DMS153 treated with DMSO at 0.1 percent for 48 hours (cell line): ENCODE measurements around the gene NOX4.
"Not testable (repeated sequence)": the region's sequence is repeated elsewhere in the genome, so short reads cannot be mapped to it uniquely, and the experiment has no call there.

Experiments used
- DNase-seq: peaks from one replicate; lab custom pipeline; 2025; ENCODE audit not compliant: unreplicated experiment; lab: John Stamatoyannopoulos, UW

The NOX4 gene

DNA sequence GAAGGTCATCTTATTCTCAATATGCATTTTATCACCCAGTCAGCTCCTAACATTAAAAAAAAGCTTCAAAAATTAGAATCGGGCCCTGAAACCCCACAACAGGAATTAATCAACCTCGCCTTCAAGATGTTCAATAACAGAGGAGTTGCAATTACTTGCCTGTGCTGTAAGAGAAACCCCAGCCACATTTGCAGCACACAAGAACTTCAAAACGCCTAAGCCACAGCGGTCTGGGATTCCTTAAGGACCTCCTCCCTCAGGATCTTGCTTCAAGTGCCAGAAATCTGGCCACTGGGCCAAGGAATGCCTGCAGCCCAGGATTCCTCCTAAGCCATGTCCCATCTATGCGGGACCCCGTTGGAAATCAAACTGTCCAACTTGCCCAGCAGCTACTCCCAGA is 108.2 kb downstream of the NOX4 start:
- not testable (repeated sequence) for DNase-seq

DNA sequence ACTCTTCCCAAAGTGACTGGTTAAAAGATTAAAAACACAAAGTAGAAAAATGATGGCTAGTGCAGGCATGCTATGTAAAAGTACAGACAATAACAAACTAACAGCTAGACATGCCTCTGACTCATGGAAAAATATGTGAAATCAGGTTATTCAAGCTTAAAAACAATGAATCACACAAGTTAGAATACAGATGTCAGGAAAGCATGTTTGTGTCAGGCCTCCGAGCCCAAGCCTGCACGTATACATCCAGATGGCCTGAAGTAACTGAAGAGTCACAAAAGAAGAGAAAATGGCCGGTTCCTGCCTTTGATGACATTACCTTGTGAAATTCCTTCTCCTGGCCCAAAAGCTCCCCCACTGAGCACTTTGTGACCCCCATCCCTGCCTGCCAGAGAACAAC is 110.1 kb downstream of the NOX4 start:
- DNase-seq, result no peak

DNA sequence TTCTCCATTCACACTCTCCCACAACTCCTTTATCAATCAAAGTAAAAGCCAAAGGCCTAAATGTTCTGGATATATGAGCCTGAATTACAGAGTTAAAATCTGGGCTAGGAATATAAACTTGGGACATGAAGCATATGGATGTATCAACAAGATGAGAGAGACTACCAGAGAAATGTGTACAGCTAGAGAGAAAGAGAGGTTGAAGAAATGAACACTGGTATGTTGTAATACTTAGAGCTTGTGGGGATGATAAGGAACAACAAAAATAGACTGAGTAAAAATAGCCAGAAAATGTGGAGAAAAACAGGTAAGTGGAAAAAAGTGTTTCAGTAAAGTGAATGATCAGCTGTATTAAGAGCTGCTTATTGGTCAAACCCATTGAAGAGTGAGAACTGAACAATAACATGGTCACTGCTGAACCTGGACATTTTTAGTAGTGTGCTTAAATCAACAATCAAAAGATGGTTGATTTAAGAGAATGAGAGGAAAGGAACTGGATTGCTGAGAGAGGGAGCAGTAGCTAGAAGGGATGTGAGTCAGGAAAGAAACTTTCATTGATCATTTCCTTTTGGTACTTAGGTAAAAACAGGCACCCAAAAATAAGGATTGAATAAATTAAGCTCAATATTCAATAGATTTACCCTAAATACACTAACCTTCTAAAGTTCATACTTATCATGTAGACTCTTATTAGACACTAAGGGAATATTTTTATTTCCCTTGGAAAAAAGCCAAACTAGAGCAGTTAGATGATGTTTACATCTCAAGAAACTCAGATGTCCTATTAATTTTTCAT is 111.0 kb downstream of the NOX4 start:
- not testable (repeated sequence) for DNase-seq

DNA sequence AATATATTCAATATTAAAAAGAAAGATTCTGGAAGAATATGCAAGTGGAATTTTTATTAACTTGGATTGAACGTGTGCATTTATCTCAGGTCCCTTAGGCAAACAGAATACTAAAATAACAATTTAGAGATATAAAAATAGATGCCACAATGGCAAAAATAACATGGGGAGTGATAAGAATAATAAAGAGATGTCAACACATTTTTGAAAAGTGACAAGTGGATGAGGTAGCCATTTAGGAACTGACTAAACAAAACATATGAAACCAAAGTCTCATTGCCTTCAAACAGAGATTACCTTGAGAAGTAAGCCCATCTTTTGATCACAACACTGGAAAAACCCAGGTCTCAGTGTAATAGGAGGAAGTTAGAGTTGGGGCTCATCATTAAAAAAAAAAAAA is 112.2 kb downstream of the NOX4 start:
- not testable (repeated sequence) for DNase-seq

DNA sequence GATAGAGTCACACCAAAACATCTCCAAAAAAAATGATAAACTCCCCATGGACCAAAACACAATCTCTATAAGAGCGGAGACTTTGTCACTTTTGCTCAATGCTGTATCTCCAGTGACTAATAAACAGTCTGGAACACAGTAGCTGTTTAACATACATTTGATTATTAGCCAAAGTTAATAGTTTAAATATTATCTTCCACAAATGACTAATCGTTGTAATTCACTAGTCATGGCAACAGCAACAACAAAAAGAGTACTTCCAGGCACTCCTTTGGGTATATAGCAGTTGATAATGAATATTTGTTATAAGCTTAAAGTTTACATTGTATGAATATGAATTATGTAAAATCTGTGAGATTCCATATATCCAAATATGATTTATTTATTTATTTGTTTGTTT is 121.8 kb downstream of the NOX4 start:
- not testable (repeated sequence) for DNase-seq

DNA sequence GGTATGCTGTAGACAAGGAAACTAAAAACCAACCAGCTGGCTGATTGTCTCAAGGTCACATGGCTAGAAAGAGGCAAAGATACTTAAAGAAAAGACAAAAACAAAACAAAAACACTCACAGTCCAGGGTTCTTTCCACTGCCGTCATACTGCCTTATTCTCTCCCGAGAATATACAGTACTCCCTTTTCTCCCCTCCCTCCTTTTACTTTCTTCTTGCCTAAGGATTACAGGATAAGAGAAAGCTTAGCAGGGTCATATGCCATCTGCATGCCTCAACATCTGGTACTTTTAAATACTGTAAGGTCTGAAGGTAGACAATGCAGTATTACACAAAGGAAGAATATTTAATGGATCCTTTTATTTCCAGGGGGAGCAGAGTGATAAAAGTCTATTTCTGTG is 126.3 kb downstream of the NOX4 start:
- DNase-seq, result not testable (repeated sequence)

DNA sequence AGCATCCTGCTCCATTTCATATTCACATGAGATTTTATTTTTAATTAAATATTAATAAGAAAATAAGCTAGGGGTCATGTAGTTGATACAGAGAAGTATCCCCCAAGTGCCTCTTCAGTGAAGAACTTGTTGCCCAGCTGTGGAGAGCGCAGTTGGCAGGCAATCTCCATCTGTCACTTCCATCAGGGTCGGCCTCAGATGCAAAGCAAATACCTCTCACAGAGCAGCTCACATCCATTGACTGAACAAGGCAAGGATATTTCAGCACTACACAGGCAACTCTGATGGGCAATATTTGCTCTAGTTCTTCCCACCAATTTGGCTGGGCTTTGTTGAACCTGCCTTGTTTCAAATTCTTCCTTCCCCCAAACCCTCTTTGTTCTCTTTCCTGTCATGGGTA is 129.4 kb downstream of the NOX4 start:
- DNase-seq, result no peak

DNA sequence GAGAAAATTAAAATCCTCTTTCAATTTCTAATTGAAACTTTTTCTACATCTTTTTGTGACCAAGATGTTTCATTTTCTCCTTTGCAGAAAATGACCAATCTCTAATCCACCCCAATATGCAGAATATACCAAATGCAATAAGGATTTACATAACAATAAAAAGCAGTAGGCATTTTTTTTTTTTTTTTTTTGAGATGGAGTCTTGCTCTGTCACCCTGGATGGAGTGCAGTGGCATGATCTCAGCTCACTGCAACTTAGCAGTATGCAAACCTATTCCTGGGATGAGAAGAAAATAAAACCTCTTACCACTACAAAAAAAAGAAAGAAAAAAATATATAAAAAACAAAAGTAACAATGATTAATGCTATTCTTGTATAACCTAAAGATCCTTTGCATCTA is 132.0 kb downstream of the NOX4 start:
- not testable (repeated sequence) for DNase-seq

DNA sequence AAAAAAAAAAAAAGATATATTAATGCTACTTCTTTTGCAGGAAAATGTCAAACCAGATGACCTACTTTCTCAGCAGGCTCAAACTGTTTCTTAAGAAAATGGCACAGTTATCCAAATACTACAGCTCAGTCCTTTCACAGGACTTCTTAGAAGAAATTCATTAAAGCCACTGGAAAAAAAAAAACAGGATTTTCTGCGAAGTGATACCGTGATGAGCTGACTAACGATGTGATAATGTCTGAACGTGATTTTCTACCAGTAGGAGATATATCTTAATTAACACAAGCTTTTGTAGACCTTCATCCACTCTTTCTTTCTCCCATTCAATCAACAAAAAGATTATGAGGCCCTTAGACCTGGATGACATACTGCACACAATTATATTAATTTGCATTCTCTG is 132.4 kb downstream of the NOX4 start:
- DNase-seq, result no peak

DNA sequence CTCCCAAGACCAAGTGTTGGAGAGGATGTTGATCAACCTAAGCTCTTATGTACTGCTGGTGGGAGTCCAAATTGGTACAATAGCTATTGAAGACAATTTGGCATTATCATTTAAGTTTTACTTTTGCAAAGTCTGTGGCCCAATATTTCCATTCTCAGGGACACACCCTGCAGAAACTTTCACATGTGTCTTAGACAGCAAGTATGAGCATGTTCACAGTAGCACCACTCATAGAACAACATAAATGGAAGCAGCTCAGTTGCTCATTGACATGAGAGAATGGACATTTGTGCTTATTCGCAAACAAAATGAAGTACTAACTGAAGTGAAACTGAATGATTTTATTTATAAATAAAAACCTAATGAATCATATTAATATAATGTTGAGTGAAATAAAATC is 135.5 kb downstream of the NOX4 start:
- no peak for DNase-seq

DNA sequence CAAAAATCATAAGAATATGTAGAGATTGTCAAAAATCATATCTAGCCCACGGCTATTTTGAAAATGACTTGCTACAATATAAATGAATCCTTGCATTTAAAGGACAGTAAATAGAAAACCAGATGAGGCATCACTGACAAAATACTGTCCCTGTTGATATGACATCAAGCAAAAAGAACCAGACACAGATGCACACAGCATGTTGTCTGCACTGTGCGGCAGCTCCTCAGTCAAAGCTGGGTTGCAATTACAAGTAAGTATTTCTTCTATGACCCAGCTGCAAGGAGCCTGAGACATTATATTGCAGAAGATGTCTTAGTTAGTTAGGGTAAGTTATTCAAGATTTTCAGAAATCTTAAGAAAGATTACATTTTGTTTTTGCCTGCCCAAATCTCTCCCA is 136.7 kb downstream of the NOX4 start:
- not testable (repeated sequence) for DNase-seq

DNA sequence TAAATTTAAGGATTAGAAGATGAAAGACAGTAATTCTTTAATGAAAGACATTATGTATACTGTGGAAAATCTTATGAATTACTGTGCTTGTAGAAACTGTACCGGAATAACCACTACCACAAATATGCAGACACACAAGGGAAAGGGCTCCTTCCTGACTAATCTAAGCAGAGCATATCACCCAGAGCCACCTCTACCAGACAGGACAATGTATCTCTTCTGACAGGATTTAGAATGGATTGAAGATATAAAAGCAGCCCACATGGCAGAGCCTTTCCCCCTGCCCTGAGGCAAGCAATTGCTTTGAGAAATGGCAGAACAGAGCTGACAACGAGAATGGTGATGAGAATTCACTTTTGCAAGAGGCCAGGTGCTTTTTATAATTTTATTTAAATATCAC is 144.1 kb downstream of the NOX4 start:
- DNase-seq, result no peak

DNA sequence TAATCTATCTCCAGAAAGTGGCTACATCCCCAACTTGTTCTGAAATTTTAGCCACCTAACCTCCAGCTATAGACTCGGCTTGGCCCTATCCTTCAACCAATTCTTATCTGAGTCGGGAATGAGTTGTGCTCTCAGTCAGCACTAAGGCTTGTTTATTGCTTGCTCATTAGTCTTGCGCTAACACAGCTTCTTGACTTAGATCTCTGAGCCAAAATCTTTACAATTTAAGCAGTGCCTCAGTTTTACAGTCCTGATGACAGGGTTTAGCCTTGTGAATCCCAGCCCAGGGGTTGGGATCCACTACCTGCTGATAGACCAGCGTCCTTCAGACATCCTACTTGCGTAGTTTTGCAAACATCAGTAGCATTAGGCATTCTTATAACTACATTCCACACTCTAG is 144.6 kb downstream of the NOX4 start:
- no peak for DNase-seq

DNA sequence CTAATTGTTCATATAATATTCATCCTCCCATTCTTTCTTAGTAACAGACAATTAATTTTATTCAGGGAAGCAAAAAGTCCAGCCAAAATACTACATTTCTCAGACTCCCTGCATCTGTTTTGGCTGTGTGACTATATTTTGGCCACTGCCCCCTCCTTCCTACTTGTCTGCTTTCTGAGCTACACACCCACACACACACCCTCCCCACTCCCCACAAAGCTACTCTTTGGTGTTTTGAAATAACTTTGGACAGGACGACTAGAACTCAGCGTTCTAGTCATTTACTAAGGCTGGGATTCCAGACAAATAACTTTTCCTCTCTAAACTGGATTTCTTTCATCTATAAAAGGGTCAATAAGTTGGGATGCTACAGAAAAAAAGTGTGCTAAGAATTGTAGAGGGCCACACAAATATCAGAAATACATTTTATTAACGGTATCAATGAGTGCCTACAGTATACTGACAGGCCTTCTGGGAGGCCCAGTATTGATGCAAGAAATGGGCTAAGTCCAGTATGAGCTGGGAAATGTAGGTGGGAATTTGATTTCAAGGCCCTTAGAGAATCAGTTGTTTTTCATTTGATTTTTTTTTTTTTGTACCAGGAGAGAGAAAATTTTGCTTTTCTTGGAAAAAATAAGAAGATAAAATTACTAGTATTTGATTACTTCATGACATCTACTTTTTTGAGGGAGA is 148.1 kb downstream of the NOX4 start:
- not testable (repeated sequence) for DNase-seq

DNA sequence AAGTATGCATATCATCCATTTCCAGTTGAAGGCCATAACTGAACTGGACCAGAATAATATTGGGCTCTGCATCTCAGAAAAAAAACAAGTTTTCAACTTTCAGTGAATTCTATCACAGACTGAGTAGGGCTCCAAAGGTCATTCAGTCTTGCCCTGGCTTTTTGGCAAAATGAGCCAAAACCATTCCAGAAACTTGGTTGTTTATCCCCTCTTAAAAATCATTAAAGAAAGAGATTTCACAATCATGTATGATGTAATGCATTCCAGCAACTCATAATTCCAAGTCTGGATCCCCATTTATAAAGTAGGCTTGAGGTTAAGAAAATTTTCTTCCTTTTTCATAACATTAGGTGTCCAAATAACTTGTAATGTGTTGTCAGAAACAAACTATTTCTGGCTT is 150.7 kb downstream of the NOX4 start:
- not testable (repeated sequence) for DNase-seq

DNA sequence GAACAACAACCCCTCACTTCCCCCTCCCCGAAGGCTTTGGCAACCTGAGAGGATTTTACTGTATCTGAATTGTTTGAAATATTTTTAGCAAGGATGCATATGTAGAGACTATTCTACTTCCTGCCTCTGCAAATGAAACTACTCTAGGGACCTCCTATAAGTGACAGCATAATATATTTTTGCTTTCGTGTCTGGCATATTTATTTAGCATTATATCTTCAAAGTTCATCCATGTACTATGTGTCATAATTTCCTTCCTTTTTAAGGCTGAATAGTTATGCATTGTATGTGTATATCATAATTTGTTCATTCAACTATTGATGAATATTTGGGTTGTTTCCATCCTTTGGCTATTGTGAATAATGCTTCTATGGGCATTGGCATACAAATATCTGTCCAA is 153.1 kb downstream of the NOX4 start:
- not testable (repeated sequence) for DNase-seq

DNA sequence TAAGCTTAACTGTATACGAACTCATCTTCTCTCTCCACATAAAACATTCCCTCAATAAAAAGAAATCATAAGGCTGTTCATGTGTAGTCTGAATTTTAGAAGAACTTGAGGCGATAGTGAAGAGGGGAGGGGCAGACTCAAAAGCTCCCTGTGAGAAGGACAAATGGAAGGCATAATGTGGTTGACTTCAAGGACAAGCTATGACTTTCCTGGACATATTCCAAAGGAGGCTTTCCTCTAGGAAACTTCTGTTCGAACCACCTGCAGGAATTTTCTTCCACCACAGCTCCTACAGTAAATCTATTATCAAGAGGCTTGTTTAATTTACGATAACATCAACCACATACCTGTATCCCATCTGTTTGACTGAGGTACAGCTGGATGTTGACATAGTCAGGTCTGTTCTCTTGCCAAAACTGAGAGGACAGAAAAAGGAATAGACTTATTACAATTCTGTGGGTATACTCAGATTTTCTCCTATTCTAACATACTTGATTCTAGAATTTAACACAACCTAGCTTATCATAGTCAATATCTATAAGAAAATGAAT is 154.0 kb downstream of the NOX4 start:
- DNase-seq, result not testable (repeated sequence)

DNA sequence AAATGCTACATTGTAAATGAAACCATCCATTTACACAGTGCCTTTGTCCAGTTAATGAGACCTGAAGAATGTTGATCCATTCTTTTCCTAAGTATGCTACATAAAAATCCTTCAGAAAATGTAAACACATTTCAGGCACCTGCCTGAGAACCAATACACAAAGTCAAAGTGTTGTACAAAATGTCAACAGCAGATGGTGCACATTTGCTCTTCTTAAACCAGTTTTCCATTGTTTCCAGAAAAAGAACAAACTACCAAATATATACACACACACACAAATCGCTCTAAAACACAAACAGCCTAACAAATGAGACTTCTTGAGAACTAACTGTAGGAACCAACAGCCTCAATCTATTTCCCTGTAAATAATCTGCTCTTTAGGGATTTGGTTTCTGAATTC is 157.5 kb downstream of the NOX4 start:
- peak; percentile 5 for DNase-seq

DNA sequence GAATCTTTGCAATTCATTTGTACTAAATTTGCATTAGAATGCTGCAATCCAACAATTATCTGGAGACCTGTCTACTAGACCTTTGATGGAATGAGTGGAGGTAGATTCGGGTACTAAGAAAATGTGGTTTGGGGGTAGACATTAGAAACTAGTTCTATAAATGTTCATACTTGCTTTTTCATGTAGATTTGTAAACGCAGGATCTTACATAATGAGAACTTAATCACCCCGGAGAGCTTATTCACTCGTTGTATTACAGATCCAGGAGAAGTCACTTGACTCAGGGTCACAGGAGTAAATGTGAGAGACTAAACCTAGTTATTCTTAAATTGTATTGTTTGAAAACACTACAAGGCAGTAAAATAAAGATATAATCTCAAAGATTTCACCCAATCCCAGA is 159.2 kb downstream of the NOX4 start:
- not testable (repeated sequence) for DNase-seq

DNA sequence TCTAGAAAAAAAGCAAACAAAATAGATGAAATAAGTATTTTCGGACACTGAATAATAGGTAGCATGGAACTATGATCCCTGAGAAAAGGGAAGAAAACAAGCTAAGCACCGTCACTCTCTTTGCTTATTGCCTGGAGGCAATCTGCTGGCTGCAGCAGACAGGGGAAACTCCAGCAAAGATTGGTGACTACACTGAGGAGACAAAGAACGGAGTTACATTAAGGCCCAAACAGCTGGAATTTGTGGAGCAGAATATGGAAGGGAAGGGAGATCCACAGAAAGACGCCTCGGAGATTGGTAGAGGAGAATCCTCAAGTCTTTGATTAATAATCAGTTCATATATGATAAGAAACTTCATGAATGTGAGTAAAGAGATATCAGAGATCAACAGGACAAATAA is 163.3 kb downstream of the NOX4 start:
- no peak for DNase-seq

DNA sequence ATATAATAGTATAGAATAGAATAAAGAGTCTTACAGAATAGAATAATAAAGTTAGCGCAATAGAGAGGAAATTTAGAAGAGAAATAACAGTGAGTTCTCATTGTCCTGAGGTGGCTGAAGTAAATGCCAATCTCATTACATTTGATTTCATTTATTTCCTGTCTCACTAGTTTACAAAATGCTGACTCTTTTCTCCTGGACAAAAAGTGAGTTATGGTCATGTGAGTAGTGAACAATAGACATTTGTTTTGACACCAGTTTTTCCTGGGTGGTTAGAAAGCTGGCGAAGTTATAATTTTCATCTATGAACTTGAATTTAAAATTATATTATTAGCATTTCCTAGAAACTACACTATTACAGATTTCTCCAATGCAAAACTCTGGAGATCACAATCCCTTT is 169.8 kb downstream of the NOX4 start:
- no peak for DNase-seq

DNA sequence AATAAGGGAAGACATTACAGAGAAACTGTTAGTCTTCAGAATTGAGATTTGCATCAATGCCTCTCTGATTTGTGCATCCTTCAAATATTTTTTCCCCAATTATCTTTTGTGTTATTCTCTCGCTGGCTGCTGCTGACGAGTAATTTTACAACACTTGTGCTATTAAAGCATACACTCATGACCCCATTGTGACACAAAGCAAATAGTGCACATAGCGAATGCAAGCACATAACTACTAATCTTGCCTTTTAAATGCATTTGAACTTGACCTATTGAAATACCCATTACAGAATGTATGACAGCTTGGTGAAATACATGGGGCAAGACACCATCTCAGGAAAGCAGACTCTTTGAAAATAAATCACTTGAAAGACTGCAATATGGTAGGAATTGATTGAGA is 180.6 kb downstream of the NOX4 start:
- DNase-seq, result not testable (repeated sequence)
